Measurements from ENCODE around the gene MYO7B.

The MYO7B gene

DNA sequence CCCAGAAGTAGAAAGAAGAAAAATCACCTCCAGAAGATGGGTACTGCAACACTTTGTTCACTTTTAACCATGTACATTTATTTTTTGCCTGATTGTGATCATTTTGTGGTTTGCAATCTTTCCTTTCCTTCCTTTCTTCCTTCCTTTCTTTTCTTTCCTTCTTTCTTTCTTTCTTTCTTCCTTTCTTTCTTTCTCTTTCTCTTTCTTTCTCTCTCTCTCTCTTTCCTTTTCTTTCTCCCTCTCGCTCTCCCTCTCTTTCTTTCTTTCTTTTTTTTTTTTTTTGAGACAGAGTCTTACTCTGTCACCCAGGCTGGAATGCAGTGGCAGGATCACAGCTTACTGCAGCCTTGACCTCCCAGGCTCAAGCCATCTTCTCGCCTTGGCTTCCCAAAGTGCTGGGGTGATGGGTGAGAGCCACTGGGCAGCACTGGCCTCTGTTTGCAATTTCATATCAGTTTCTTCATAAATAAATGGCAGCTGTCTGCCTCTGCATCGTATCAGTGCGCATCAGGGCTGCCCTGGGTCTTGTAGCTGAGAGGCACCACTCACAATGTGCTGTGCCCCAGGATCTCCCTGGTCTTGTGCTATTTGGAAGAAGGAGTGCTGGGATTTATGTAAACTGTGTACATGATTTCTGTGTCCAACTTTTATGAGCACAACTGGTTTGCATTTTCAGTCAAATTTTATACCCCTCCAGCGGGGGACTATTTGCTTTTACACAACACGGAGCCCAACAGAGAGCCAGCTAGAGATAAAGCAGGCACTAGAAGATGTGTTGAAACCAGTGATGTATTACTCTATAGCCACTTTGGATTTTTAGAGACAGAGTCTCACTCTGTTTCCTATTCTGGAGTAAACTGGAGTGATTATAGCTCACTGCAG lies 146.7 kb downstream of the MYO7B start:
- no peak for DNase-seq (ENCODE audit: low spot score)

DNA sequence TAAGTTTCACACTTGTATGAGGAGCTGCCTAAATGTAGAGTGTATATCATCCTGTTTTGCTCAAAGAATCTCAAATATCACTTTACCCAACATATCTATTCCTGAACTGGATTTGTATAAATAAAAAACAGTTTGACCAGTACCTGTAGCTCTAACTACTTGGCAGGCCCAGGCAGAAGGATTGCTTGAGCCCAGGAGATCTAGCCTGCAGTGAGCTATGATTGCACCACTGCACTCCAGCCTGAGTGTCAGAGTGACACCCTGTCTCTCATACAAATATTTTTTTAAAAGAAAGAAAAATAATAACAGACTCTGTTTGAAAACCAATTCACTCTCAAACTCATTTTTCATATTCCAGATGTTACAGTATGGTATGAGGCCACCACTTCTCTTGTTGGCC lies 147.6 kb downstream of the MYO7B start:
- no peak for DNase-seq (ENCODE audit: low spot score)

DNA sequence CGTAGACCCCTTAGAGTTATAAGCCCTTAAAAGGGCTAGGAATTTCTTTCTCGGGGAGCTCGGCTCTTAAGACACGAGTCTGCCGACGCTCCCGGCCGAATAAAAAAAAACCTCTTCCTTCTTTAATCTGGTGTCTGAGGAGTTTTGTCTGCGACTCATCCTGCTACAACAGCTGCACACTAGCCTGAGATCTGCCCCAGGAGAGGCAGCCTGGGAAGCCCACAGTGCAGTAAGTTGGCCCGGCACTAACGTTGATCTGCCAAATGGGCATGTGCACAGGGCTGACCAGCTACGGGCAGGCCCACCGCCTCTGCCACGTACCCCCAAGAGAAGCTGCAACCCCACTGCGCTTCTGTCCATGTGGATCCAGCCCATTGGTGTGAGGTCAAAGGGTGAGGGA lies 148.3 kb downstream of the MYO7B start:
- DNase-seq (ENCODE audit: low spot score): no peak

DNA sequence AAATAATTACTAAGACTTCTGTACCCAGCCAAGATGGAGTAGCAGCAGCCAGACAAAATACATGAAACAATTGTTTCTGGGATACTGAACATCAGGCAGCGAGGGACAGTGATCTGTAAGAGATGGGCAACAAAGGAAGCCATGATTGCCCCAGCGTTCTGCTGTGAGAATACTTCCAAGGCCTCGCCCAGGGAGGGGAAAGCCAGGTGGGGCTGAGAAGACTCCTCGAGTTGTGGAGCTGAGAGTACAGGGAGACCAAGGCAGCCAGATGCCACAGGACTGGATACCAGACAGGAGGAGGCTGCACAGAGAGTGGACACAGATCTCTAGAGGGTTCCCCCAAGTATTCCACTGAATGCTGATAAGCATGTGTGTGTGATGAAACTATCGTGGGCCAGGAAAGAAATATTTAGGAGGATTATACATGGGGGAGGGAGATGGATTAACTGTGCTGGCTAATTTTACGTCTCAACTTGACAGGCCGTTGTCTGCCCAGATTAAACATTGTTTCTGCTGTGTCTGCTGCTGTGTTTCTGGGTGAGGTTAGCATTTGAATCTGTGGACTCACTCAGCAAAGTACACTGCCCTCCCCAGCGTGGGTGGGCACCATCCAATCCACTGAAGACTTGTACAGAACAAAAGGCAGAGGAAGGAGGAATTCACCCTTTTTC lies 150.1 kb downstream of the MYO7B start:
- no peak for DNase-seq (ENCODE audit: low spot score)
